Activated naive CD8-positive, alpha-beta T cell treated with anti-CD3 and anti-CD28 coated beads, Interleukin-2, amount 50 U/mL, for 16 hours (primary cell): ENCODE measurements around the gene PHACTR1.

Experiments
- DNase-seq: peaks from one replicate; pipeline ENCODE4 v3.0.0-alpha.2; 2020; ENCODE audit warnings: low read depth, low spot score

The PHACTR1 gene

GRCh38 chr6:13261464-13261994 lies 545.0 kb downstream of the PHACTR1 start:
- DNase-seq: no peak

GRCh38 chr6:13262302-13263230 lies 546.0 kb downstream of the PHACTR1 start:
- no peak for DNase-seq

- no peak for DNase-seq
Observed at GRCh38 chr6:13263669-13264068, 547.1 kb downstream of the PHACTR1 start.

- no peak for DNase-seq
Observed at GRCh38 chr6:13267142-13267651, 550.6 kb downstream of the PHACTR1 start.

- no peak for DNase-seq
Observed at GRCh38 chr6:13268913-13269518, 552.4 kb downstream of the PHACTR1 start.

GRCh38 chr6:13272131-13273046 lies 555.8 kb downstream of the PHACTR1 start:
- no peak for DNase-seq

- no peak for DNase-seq
Observed at GRCh38 chr6:13273202-13273930, 556.8 kb downstream of the PHACTR1 start.

- DNase-seq: peak; percentile 26
Observed at GRCh38 chr6:13273931-13274706, 557.6 kb downstream of the PHACTR1 start.

- no peak for DNase-seq
Observed at GRCh38 chr6:13274707-13275434, 558.3 kb downstream of the PHACTR1 start.

- DNase-seq: no peak
Observed at GRCh38 chr6:13275435-13275989, 558.9 kb downstream of the PHACTR1 start.

- no peak for DNase-seq
Observed at GRCh38 chr6:13277231-13277630, 560.7 kb downstream of the PHACTR1 start.

- no peak for DNase-seq
Observed at GRCh38 chr6:13278164-13278563, 561.6 kb downstream of the PHACTR1 start.

- DNase-seq: no peak
Observed at GRCh38 chr6:13278991-13279390, 562.4 kb downstream of the PHACTR1 start.

GRCh38 chr6:13280254-13280653 lies 563.7 kb downstream of the PHACTR1 start:
- DNase-seq: no peak

- no peak for DNase-seq
Observed at GRCh38 chr6:13281686-13282085, 565.1 kb downstream of the PHACTR1 start.

- no peak for DNase-seq
Observed at GRCh38 chr6:13282393-13283069, 566.0 kb downstream of the PHACTR1 start.

GRCh38 chr6:13283331-13283730 lies 566.8 kb downstream of the PHACTR1 start:
- DNase-seq: no peak

- no peak for DNase-seq
Observed at GRCh38 chr6:13284646-13285045, 568.1 kb downstream of the PHACTR1 start.
